CD4-positive, alpha-beta T cell treated with Interleukin-17A for 4 hours (primary cell): Measurements from ENCODE around the gene ERAL1.
A peak's percentile ranks its signal among the peaks of the same experiment; 100 is the strongest.
"Not testable (repeated sequence)": the region's sequence is repeated elsewhere in the genome, so short reads cannot be mapped to it uniquely, and the experiment has no call there.

Source experiments
- DNase-seq: peaks from one replicate; pipeline ENCODE4 v3.0.0-alpha.2; 2020; ENCODE audit warnings: mixed read lengths

Gene ERAL1

DNA sequence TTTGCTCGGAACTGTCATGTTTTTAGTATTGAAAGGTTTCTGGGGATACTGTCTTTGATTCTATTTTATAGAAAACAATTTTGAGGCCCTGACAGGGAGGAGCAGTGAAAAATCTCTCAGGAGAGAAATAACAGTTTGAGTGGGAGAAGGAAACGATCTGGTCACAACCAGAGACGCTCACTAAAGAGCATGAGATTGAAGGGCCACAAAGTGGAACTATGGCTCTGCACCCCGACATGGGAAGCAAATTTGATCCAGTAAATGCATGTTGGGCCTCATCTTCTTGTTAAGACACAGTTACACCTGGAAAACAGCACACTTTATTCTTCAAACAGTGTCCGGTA lies 492 bp downstream of the ERAL1 start:
- no peak for DNase-seq

DNA sequence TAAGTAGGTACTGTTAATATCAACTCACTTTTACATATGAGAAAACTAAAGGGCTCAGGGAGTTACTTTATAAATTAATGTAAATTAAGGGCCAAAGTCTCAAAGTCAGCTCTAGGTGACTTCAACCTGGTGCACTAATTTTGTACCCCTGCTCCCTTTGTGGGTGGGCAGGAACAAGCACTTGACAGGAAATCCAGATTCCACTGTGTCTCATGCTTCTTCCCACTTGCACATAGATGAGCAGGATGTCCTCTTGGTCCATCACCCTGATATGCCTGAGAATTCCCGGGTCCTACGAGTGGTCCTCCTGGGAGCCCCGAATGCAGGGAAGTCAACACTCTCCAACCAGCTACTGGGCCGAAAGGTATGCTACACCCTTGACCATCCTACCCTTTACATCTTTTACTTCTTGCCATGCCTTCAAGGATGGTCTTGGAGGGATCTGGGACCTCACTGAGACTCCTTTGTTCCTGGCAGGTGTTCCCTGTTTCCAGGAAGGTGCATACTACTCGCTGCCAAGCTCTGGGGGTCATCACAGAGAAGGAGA lies 1.3 kb downstream of the ERAL1 start:
- no peak for DNase-seq

DNA sequence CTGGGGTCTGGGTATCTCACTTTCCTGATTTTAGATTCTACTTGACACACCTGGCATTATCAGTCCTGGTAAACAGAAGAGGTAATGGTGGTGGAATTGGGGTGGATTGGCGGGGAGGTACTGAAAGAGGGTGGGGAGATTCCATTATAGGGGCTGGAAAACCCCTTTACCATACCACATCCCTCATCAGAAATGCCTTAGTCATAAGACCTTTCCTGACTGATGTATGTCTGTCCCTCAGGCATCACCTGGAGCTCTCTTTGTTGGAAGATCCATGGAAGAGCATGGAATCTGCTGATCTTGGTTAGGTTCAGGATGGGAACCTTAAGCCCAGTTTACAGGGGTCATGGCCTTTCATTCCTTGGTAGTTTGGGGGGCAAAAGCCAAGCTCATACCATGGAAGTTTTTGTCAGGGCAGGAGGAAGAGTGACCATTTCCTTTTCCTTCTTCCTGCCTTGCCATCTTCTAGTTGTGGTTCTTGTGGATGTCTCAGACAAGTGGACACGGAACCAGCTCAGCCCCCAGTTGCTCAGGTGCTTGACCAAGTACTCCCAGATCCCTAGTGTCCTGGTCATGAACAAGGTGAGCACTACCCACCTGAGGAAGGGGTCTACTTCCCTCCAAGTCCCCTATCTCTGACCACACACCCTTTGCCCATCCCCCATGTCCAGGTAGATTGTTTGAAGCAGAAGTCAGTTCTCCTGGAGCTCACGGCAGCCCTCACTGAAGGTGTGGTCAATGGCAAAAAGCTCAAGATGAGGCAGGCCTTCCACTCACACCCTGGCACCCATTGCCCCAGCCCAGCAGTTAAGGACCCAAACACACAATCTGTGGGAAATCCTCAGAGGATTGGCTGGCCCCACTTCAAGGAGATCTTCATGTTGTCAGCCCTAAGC lies 3.3 kb downstream of the ERAL1 start:
- no peak for DNase-seq

DNA sequence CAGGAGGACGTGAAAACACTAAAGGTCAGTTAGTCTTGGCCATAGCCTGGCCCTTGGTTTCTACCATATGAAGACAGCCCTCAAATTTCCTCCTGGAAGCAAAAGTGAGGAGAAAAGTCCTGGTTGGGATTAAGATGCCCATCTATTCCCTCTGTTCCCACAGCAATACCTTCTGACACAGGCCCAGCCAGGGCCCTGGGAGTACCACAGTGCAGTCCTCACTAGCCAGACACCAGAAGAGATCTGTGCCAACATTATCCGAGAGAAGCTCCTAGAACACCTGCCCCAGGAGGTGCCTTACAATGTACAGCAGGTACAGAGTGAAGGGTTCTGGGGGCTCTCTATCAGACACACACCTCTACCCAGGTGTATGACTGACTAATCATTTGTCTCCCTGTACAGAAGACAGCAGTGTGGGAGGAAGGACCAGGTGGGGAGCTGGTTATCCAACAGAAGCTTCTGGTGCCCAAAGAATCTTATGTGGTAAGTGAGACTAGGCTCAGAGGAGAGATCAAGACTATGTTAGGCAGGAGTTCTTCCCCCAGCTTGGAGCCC lies 4.1 kb downstream of the ERAL1 start:
- no peak for DNase-seq

DNA sequence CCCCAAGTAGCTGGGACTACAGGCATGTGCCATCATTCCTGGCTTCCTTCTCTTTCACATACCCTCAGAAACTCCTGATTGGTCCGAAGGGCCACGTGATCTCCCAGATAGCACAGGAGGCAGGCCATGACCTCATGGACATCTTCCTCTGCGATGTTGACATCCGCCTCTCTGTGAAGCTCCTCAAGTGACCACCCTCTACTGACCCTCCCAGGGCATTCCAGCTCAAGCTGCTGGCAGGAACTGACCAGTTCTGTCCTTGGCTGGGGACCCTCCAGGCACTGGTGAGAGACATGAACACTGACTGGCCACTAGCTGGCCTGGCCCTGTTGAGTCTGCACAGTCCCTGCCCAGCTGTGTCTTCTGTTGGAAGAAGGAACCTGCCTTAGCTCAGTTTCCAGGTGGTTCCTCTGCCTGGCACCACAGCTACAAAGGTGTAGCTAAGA lies 5.6 kb downstream of the ERAL1 start:
- DNase-seq: no peak

DNA sequence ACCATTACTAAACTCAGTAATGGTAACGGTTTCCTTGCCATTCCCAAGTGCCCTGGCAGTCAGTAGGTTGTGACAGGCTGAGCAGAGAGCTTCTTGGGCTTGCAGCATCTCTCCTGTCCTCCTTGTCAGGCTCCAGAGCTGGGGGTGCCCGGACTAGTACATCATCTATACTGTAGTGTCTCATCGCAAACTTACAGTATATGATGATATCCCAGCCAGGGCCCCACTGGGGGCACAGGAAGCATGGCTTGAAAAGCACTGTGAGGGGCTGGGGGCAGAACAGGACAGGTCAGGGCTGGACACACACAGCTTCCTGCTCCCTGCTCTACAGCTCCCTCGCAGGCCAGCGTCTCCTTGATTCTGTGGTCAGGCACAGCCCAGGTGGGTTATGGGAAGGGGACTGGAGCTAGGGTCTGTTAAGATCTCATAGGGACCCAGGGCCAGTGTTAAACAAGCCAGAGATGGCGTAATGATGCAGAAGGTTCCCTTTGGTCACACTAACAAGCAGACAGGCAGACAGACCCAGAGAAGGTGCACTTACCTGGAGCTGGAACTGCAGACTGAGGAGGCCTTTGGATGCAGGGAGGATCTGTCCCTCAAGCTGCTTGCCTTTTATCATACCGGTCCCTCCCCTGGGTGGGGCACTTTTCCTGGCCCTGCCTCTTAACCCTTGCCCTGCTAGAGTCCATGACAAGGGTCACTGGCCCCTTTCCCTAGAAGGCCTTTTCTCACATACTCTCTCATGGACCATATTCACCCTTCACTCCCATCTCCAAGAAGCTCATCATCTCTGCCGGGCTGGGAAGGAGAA lies 6.8 kb downstream of the ERAL1 start:
- DNase-seq: no peak

DNA sequence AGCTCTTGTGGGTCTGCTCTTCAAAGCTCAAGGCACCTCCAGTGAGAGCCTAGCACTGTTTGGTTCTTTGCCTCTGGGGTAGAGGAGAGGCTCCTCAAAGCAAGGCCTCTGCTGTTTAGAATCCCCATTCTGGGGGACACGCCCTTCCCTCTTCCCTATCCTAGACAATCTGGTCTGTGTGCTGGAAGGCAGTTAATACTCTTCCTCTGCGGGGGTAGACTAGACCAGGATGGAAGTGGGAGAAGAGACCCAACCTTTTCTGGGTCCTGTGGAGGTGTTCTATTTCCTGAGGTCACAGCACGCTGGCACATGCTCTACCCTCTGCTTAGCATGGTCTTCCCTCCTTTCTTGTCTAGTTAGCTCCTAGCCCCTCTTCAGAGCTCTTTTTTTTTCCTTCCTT lies 7.7 kb downstream of the ERAL1 start:
- no peak for DNase-seq

DNA sequence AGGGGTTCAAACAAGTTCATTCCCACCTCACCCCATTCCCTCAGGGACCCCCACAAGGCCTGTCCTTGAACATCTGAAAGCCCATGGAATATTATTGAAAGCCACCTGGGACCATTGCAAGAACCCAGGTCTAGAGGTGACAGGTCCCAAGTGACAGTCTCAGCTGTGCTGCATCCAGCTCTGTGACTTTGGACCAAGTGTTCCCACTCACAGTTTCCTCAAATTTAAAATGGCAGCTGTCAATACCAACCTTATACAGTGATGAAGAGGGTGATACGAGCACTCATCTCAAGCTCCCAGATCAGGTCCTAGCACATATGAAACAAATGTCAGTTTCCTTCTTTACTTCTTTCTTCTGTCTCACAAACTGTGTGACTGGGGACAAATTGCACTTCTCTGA lies 9.1 kb downstream of the ERAL1 start:
- no peak for DNase-seq

DNA sequence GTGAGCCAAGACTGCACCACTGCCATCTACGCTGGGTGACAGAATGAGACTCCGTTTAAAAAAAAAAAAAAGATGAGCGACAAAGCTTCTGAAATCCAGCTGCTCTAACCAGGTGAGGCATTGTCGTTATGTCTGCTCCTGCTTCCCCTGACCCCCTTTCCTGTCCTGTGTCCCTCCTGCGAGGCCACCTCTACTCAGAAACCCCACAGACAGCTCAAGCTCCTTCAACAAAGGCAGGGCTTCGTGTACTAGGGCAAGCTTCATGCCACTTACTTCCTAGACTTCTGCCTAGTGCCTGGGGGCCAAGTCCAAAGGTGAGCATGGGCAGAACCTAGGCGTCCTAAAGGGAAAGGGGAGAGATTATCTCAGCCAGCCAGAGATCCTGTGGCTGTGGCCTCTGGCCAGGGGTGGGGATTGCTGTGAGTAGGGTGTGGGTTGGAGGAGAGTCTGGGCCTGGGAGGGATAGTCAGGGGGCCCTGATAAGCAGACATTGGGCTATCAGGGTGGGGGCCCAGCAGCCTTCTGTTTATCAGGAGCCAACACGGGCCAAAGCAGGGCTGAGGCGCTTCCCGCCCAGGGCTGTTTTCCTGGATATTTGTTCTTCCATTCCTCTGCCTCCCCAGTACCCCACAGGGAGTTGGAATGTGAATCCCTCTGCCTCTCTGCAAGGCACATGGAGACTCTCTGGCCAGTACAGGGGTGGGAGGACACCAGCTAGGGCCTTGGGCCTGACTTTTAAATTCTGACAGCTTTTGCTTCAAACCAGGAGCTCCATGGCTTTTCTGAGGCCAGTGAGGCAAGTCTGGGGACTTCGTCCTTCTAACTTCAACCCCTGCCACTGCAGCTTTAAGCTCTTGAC lies 10.4 kb downstream of the ERAL1 start:
- DNase-seq: no peak

DNA sequence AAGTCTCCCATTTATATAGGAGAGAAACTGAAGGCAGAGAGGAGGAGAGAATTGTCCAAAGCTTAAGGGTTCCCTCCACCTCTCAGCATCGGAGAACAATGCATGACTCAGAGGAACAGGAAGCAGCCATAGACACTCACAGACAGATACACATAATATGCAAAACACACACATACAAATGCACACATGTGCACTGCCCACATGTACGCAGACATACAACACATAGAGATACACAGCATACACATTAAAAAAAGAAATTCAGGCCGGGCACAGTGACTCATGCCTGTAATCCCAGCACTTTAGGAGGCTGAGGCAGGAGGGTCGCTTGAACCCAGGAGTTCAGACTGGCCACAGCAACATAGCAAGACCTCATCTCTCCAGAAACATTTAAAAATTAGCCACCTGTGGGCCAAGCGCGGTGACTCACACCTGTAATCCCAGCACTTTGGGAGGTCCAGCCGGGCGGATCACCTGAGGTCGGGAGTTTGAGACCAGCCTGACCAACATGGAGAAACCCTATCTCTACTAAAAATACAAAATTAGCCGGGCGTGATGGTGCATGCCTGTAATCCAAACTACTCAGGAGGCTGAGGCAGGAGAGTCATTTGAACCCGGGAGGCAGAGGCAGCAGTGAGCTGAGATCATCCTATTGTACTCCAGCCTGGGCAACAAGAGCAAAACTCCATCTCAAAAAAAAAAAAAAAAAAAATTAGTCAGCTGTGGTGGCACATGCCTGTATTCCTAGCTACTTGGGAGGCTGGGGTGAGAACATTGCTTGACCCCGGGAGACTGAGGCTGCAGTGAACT lies 11.3 kb downstream of the ERAL1 start:
- DNase-seq: no peak

DNA sequence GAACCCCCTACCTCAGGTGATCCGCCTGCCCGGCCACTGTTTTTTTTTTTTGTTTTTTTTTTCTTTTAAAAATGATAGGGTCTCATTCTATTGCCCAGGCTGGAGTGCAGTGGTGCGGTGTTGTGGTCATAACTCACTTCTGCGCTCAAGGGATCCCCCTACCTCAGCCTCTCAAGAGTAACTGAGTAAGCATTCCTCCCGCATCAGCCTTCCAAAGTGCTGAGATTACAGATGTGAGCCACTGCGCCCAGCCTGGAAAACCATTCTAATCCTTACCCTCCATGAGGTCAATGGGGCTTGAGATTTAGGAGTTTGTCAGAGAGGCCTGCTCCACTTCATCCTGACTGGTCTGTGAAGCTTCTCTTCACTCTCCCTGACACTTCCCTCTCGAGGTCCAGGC lies 12.5 kb downstream of the ERAL1 start:
- DNase-seq: no peak

DNA sequence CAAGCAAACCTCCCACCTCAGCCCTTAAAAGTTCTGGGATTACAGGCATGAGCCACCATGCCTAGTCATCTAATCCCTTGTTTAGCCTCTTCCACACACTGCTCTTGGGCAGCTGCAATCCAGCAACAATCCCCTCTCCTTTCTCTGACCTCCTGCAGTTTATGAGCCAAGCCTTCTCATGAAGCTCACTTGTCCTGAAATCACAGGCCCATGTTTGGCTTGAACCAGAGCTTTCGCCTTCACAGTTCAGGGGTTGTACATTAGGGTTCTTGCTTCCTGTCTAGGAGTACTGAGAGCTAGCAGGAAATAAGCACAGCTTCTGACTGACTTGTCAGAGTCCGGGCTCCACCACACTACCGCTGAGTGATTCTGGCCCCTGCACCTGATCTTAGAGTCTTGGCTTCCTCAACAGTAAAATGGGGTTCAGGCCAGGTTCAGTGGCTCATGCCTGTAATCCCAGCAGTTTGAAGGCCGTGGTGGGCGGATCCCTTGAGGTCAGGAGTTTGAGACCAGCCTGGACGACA lies 16.3 kb downstream of the ERAL1 start:
- DNase-seq: peak; percentile 65

DNA sequence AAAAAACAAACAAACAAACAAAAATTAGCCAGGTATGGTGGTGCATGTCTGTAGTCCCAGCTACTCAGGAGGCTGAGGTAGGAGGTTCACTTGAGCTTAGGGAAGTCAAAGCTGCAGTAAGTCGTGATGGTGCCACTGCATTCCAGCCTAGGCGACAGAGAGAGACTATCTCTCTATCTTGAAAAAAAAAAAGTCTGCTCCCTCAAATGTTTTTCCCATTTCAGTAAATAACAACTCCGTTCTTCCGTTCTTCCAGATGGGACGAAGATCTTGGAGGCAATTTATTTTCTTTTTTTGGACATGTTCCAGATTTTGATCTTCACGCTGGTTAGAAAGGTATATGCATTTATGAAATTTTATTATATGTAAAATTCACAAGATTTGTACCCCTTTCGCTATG lies 19.0 kb downstream of the ERAL1 start:
- no peak for DNase-seq

DNA sequence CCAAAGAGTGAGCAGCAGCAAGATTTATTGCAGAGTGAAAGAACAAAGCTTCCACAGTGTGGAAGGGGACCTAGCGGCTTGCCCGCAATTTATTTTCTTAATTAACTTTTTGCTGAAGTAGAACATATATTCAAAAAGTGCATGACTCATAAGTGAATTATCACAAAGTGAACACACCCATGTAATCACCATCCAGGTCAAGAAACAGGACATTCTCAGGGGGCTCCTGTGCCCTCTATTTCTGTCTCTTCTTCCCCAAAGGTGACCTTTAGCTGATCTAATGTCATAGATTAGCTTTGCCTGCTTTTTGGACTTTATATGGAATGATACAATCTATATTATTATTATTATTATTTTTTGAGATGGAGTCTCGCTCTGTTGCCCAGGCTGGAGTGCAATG lies 19.9 kb downstream of the ERAL1 start:
- no peak for DNase-seq

DNA sequence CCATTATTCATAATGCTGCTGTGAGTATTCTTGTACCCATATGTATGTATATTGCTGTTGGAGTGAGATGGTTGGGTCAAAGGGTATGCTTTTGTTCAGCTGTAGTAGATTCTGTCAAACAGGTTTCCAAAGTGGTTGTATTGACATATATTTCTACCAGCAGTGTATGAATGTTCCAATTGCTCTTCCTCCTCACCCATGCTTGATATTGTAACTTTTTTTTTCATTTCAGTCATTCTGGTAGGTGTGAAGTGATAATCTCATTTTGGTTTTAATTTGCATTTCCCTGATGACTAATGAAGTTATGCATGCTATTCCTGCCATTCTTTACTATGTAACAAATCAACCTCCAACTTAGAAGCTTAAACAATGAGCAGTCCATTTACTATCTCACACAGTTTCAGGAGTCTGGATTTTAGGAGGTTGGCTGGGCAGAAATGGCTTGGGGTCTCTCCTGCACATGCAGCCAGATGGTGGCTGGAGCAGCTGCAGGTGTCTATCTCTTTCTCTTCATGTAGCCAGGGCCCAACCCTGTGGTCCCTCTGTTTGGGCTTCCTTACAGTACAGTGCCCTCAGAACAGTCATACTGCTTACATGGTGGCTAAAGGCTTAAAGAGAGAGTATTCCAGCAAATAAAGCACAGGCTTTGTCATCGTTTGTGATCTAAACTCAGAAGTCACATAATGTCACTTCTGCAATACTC lies 21.2 kb downstream of the ERAL1 start:
- DNase-seq: no peak

DNA sequence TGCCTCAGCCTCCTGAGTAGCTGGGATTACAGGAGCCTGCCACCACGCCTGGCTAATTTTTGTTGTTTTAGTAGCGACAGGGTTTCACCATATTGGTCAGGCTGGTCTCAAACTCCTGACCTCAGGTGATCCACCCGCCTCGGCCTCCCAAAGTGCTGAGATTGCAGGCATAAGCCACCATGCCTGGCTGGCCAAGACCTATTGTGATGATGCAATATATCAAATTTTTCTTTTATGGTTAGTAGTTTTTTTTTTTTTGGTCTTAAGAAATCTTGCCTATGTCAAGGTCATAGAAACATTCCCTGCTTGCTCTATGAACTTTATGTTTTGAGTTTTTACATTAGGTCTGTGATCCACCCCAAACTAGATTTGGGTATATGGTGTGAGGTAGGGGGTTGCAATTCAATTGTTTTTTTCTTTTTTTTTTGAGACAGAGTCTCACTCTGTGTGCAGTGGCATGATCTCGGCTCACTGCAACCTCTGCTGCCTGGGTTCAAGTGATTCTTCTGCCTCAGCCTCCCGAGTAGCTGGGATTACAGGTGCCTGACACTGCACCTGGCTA lies 22.4 kb downstream of the ERAL1 start:
- DNase-seq: not testable (repeated sequence)

DNA sequence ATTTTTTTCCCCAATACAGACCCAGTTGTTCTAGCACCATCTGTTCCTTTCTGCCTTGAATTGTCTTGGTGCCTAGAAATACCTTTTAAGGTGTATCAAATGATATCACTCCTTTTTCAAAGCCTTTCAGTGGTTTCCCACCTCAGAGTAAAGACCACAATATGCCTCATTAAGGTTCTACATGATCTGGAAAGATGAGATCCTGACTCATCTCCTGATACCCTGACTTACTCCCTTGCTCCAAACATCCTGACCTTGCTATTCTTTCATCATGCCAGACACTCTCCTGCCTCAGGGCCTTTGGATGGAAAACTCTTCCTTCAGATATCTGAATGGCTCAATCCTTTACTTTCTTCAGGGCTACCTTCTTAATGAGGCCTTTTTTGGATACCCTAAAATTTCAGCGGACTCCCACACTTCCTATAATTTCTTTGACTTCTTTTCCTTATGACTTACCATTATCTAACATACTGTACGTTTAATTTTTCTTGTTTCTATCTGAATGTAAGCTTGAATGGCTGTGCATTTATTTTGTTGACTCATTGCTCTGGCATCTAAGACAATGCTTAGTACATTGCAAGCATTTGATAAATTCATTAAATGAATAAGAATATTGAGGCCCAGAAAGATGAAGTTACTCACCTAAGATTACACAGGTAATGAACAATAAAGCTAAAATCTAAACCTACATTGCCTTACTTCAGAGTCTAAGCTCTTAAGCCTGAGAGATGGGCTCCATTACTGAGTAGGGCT lies 23.5 kb downstream of the ERAL1 start:
- no peak for DNase-seq

DNA sequence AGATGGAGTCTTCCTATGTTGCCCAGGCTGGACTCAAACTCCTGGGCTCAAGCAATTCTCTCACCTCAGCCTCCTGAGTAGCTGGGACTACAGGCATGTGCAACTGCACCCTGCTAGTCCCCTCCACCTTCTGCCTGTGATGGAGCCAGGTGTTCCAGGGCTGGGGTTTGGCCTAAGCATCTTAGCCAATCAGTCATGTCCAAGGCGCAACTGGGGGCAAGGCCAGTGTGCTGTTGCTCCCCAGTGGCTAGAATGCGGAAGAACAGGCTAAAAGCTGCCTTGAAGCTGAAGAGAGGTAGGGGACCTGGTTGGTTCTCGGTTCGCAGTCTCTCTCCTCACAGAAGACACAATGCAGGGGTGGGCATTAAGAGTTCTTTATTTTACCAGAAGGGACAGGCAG lies 24.2 kb downstream of the ERAL1 start:
- no peak for DNase-seq

DNA sequence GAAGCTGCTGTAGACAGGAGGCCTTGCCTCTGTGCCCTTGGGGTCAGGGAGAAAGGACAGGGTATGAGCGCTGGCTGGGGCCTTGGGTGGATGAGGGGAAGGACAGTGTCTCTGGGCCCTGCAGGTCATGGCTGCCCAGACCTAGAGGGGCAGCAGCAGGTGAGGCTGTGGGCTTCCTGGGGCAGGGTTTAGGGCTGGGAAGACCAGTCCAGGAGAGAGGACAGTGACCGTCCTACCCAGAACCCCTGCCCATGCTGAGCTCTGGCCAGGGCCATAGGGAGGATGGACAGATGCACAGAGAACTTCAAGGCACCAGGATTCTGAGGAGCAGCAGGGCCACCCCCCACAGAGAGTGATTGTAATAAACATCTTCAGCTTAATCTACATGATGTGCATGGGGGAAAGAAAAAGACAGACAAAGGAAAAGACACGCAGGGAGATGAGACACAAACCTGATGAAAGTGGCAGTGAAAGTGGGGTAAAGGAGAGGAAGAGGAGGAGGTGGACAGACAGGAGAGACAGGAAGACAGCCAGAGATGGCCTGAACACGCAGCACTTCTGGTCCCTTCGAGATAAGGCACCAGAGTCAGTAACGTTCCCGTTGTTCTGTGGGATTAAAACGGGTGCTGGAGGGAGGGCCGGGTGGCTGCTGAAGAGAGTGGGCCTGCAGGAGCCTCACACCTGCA lies 25.2 kb downstream of the ERAL1 start:
- no peak for DNase-seq
